NCI-H446 (cell line): Measurements from ENCODE around the gene ANKRD12.

ENCODE experiments used
- DNase-seq, 2 experiments: peaks; one replicate each; lab custom pipeline; 2025; lab: John Stamatoyannopoulos, UW

Gene ANKRD12

DNA sequence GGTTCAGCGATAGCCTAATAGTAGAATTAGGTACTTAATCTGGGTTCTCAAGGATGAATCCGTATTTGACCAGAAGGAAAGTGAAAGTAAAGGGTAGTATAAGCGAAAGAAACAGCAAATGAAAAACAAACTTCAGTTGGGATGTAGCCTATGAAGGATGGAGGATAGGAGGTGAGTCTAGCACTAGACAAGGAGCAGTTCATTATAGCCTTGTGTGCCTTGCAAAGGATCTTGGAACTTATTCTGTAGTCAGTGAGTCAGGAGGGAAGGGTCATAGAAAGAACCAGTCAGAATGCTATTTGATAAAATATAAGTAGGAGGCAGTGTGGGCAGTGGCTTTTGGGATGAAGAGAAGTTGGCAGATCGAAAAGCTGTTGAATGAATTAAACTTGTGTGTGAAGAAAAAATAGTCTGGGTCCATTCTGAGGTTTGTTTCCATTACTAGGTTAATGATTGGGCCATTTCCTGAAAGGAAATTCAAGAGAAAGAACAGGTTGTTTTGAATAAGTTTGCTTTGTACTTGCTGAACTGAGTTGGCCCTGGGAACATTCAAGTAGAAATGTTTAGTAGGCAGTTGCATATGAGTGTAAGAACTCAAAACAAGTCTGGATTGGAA lies 48.5 kb downstream of the ANKRD12 start:
- DNase-seq = no peak

DNA sequence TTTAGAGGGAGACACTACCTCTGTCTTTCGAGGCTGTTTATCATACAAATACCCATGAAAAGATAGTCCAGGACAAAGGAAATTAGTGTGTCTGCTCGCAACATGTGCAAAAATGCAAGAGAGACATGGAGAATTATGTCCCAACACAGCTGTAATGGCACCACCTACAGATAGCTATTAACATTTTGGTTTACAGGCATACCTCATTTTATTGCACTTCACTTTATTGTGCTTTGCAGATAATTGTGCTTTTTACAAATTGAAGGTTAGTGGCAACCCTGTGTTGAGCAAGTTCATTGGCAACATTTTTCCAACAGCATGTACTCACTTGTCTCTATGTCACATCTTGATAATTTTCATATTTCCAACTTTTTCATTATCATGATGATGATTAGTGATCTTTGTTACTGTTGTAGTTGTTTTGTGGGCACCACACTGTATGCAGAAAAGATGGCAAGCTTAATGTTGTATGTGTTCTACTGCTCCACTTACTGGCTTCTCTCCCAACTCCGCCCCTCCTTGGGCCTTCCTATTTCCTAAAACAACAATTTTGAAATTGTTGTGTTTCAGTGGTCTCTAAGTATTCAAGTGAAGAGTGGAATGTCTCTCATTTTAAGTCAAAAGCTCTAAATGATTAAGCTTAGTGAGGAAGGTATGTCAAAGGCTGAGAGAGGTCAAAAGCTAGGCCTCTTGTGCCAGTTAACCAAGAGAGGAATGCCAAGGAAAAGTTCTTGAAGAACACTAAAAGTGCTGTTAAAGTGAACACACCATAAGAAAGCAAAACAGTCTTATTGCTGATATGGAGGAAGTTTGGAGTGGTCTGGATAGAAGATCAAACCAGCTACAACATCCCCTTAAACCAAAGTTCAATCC lies 52.0 kb downstream of the ANKRD12 start:
- no peak for DNase-seq

DNA sequence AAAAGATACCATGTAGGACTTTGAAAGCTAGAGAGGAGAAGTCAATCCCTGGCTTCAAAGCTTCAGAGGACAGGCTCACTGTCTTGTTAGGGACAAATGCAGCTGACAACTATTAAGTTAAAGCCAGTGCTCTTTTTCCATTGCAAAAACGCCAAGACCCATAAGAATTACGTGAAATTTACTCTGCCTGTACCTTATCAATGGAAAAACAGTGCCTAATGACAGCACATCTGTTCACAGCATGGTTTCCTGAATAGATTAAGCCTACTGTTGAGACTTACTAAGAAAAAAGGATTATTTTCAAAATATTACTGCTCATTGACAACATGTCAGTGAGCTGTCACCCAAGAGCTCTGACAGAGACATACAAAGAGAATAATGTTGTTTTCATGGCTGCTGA lies 52.9 kb downstream of the ANKRD12 start:
- DNase-seq = no peak

DNA sequence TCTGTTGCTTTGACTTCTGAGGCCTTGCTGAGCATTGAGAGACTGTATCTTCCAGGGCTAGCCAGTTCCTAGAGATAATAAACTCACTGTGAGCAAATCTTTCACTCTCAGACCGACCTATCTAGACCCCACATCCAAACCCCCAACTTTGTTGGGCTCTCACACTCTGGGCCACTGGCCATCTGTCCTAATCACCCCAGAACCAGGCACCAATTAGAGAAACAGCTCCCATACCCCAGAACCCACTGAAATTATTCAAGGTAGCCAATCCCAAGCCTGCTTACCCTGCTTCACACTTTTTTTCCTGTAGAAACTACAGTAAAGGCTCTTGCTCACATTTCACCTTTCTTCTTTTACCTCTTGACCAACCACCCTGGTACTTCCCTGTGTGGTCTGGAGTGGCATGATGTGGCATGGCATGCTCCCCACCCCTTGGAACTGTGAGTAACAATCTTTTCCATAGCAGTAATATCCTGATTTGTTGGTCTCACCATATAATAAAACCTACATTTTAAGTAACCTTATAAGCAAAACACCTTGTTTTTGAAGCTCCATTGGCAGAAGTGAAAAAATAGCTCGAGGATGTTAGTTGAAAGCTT lies 55.2 kb downstream of the ANKRD12 start:
- DNase-seq = no peak

DNA sequence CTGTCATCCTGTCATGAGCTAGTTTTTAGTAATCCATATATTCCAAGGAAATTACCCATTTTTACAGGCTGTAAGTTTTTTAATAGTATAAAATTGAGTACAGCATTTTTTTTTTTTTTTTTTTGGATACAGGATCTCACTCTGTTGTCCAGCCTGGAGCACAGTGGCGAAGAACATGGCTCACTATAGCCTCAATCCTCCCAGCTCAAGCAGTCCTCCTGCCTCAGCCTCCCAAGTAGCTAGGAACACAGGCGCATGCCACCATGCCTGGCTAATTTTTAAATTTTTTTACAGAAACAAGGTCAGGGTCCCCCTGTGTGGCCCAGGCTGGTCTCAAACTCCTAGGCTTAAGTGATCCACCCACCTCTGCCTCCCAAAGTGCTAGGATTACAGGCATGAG lies 56.5 kb downstream of the ANKRD12 start:
- no peak for DNase-seq

DNA sequence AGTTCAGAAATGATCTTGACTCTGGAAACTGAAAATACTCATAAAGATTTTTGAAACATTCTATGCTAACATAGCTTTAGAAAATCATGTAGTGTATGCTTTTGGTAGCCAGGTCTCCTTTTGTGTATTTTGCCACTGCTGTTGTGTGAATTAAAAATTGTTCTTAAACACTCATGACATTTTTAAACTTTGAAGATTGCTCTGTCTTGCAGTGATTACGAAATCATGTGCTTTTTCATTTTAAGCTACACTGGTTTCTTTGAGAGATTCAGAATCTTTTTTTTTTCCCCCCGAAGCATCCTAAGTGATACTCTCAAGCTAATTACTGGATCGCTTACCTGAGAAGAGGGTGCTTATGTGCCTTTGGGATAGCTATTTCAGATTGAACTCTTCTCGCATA lies 60.0 kb downstream of the ANKRD12 start:
- DNase-seq = no peak

DNA sequence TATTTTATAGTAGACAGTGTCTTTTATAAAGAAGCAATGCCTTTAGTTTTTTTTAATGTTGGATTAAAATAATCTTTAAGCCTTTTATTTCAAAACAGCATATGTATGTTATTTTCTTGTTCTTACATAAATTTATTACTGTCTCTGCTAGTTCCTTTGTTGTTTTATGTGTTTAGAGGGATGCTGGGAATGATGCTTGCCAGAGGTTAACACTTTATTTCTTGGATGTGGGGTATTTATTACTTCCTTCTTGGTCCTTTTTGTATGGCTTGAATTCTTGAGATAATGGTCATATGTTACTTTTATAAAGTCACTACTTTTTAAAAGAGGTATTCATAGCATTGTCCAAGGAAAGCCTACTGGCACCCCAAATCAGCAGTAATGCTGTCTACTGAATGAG lies 63.1 kb downstream of the ANKRD12 start:
- no peak for DNase-seq

DNA sequence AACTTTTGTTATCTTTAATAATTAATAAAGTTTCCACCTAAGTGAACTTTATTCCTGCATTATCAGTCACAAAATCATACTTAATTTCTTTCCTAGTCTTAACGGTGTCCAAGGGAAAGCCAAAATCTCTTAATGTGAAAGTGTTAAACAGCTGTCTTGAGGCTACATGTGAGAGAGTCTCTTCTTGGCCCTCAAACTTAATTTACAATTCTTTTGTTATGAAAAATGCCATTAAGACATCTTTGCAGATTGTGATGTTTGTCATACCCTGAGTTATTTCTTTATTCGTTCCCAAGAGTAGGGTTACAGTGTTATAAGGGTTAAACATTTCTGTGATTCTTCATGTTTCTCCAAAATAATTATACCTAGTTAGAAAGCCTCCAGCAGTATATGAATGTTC lies 64.6 kb downstream of the ANKRD12 start:
- no peak for DNase-seq

DNA sequence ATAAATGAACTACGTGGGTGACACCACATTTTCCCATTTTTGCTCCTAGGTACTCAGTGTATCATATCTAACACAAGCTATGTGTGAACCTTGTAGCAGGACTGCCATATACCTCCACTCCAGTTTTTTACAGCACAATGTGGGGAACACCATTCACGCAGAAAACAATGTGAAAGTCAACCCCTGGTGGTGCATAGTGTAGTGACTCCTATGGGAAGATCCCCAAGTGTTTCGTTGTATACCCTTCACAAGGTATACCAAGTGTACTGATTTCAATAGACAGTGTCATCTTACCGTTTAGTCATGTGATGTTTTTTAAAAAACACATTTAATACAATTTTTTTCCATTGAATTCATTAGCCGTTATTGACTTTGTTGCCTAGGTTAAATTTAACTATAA lies 68.1 kb downstream of the ANKRD12 start:
- DNase-seq = no peak

DNA sequence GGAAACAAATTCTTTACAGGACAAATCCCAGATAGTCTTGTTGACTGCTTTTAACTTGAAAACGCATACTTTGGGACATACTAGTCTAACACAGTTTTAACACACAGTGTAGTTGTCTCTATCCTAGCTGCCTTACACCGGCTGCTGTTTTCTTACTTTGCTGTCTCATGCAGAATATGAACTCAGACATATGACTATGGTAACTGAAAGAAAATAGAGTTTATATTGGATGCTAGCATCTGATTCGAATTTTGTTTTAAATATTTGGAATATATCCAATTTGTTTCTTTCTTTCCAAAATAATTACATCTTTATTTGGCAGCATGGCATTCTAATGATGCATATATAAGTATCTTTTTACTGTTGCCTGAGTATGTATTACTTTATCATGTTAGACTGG lies 69.8 kb downstream of the ANKRD12 start:
- no peak for DNase-seq

DNA sequence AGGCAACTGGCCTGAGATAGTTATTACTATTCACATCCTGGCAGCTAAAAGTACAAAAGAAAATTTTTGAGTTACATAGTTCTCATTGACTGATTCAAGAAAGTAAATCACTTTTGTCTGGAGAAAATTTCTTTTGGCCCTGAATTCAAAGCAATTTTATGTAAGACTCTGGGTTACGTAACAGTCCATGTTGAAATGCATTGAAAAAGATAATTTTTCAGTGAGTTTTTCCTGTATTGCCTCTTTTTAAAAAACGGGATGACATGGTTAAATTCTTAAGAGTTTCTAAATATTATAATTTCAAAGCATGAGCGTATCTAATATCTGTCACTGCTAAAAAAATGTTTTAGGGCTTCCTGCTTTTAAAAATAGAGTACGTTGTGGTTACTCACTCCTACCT lies 72.7 kb downstream of the ANKRD12 start:
- DNase-seq = no peak

DNA sequence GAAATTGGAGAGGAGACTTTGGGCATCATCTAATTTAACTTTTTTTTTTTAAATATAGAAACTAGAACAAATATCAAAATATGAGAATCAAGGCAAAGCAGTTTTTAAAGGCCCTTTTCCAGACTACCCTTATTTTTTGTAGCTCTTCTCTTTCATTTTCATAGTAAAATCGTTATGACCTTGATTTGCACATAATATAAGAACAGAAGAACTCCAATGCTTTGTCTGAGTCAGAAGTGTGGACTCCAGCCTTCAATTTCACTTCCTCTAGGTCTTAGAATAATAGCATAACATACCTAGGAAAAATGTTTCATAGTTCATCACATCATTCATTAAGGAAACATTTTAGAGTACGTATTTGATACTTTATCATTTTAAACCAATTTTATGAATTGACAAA lies 74.4 kb downstream of the ANKRD12 start:
- DNase-seq = no peak

DNA sequence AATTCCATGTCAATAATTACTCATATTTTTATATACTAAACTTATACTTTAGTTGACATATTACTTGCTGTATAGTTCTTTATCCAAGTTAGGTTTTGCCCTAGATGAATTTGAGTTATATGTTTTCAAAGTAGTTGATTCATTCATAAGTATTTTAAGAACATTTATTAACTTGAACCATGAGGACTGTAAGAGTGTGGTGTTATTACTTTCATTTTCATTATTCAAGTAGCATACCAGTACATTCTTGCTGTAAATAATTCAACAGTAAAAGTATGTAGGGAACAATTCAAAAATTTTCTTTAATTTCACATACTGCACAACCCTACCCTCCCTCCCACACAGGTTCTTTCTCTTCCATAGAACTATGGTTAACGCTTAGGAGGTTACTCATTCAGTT lies 75.4 kb downstream of the ANKRD12 start:
- DNase-seq = no peak

DNA sequence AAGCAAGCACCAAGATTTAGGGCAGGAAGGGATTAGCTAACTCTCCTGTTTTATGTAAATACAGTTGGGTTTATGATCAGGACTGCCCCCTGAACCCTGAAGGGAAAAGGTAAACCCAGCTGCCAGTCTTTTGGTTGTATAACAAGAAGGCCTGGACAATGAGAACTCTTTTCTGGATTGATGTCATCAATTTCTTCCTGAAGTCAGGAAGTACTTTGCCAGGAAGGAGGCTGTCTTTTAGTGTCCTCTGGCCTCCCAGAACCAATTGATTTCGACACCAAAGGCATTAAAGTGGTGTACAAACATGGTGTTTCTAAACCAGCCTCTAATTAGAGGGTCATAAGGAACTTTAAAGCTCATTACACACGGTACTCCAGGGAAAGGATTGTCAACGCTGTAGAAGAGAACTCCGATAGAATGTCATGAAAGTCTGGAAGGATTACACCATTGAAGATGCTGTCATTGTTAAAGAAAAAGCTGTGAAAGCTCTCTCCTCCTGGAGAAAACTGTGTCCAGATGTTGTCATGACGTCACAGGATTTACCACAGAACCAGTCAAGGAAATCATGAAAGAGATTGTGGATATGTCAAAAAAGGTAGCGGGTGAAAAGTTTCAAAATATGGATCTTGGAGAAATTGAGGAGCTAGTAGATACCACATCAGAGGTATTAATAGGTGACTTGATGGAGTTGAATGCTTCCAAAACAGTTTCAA lies 78.8 kb downstream of the ANKRD12 start:
- no peak for DNase-seq

DNA sequence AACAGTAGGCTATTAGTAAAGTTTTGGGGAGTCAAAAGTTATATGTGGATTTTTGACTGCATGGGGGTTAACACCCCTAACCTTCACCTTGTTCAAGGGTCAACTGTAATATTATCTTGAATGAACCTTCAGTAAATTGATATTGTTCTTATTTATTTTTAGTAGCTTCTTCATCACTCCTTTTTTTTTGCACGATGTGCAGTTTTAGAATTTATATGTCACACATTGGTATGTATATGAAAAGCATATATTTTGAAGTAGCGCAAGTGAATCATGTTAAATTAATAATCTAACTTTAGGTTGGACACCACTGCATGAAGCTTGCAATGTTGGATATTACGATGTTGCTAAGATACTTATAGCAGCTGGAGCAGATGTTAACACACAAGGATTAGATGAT lies 79.9 kb downstream of the ANKRD12 start:
- DNase-seq = no peak

DNA sequence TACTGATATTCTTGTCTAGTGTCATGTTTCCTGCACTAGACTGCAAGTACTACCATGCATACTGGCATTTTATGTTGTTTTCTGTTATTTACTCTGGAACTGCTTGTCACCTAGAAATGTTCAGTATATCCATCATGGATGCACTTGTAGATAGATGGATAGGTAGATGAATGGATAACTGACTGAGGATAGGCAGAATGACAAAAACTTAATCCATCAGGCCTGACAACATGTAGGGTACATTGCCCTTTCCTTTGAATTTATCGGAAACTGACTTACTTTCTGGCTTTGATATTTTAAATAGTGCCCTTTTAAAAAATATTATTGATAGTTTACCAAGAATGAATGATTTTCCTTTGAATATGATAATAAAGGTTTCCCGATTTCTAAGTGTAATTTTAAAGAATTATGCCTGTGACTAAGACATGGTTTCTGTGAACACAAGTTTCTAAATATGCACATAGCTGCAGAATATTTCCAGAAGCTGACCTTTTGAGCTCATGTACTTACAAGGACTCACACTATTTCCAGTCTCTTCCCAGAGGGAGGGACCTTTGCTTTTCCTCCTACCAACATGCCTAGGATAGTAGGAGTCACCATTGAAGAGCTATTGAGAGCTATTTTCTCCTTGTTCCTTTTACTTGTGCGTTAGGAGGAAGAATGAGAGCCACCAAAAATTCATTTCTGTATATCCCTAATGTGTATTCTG lies 81.3 kb downstream of the ANKRD12 start:
- no peak for DNase-seq

DNA sequence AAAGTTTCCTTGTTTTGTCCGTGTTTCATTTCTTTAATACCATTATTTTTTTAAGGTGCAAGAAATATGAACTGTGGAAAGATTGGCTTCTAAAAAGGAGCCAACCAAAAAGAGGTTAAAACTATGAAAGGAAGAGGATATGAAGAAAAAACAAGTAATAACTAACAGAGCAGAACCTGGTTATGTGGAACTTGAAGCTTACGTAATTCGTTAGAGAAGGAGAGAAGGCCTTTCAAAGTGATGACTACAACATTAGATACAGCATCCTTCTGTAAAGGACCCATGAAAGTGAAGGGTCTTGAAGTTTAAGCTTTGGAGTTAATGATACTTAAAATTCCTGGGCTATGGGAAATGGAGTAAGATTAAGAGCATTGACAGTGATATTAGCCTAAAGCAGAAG lies 84.5 kb downstream of the ANKRD12 start:
- DNase-seq = no peak

DNA sequence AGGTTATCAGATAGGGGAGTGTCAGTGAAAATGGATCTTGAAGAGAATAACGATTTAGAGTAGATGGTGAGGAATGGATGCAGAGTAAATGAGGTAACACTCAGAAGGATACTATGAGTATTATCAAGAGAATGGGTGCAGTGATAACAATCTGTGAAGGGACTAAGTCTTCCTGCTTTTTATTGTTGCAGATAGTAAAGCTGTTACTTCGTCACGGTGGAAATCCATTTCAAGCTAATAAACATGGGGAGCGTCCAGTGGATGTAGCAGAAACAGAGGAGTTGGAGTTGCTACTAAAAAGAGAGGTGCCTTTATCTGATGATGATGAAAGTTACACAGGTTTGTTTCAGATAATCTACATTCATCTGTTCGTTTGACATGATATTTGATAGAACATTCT lies 85.1 kb downstream of the ANKRD12 start:
- no peak for DNase-seq

DNA sequence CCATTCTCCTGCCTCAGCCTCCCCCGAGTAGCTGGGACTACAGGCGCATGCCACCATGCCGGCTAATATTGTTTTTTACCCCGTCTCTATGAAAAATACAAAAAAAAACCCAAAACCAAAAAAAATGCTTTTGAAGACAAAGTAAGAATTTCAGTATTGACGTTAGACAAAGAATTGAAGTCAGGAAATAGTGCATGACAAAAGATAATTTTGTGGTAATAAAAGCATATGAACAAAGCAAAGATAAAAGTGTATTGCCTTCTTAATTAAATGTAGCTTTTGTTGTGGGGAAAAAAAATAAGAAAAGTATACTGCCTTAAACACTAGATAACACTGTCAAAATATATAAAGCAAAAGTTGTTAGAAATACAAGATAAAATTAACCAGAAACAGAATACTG lies 86.8 kb downstream of the ANKRD12 start:
- DNase-seq = no peak

DNA sequence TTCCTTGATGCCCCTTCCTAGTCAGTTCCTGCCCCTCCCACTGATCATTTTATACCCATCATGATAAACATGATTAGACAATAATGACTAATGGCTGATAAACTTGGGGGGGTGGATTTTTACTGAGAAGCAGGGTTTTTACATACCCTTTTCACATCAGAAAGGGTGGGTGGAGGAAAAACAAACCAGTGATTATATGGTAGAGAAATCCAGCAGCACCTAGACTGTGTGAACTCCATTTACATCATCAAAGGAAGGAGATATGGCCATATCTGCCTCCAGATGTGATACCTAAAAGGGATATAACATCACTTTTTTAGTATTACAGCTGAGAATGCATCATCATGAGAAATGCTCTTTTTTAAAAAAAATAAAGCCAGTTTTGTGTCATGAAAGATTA lies 89.9 kb downstream of the ANKRD12 start:
- no peak for DNase-seq

DNA sequence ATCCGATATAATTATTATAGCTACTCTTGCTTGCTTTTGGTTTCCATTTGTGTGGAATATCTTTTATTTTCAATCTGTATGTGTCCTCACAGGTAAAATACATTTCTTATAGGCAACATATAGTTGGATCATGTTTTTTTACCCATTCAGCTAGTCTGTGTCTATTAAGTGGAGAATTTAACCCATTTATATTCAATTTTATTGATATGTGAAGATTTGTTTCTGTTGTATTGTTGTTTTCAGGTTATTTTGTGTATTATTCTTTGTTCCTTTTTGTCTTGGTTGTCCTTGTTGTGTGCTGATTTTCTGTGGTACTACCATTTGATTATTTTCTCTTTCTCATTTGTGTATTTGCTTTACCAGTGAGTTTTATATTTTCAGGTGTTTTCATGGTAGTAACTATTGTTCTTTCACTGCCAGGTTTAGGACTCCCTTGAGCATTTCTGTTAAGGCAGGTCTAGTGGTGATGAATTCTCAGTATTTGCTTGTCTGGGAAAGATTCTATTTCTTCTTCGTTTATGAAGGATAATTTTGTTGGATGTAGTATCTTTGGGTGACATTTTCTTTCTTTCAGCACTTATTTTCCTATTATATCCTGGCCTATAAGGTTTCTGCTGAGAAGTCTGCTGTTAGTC lies 95.4 kb downstream of the ANKRD12 start:
- no peak for DNase-seq

DNA sequence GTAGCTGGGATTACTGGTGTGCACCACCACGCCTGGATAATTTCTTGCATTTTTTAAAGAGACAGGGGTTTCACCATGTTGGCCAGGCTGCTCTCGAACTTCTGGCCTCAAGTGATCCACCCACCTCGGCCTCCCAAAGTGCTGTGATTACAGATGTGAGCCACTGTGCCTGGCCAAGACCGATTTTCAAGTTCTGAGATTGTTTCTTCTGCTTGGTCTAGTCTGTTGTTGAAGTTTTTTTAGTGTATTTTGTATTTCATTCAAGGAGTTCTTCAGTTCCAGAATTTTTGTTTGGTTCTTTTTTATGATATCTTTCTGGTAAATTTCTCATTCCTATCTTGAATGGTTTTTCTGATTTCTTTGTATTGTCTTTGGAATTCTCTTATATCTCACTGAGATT lies 96.4 kb downstream of the ANKRD12 start:
- DNase-seq = no peak
